Parathyroid adenoma (tissue), 2 donors: ENCODE data around the gene RTKN.

Experiments
- H2AFZ ChIP-seq: fragments of 300-600 bp; sonication (generic); one replicate; pipeline ENCODE4 v1.7.0; 2017; ENCODE audit warnings: antibody characterized with exemption, mild to moderate bottlenecking
- H3K27ac ChIP-seq: fragments of 300-600 bp; sonication (generic); one replicate; pipeline ENCODE4 v1.7.0; 2017
- H3K27me3 ChIP-seq: fragments of 300-600 bp; sonication (generic); one replicate; pipeline ENCODE4 v1.7.0; 2017; ENCODE audit warnings: low read length; ENCODE audit not compliant: control insufficient read depth, insufficient read depth
- H3K36me3 ChIP-seq: fragments of 300-600 bp; sonication (generic); one replicate; pipeline ENCODE4 v1.7.0; 2017; ENCODE audit warnings: low read length; ENCODE audit not compliant: control insufficient read depth, insufficient read depth
- H3K4me1 ChIP-seq: fragments of 300-600 bp; sonication (generic); one replicate; pipeline ENCODE4 v1.7.0; 2017; ENCODE audit warnings: control low read depth
- H3K4me2 ChIP-seq: fragments of 300-600 bp; sonication (generic); one replicate; pipeline ENCODE4 v1.7.0; 2017; ENCODE audit warnings: low read length
- H3K4me3 ChIP-seq: fragments of 300-600 bp; sonication (generic); one replicate; pipeline ENCODE4 v1.7.0; 2017; ENCODE audit warnings: low read depth, low read length
- H3K79me2 ChIP-seq: fragments of 300-600 bp; sonication (generic); one replicate; pipeline ENCODE4 v1.7.0; 2017; ENCODE audit warnings: control low read depth
- H3K9ac ChIP-seq: fragments of 300-600 bp; sonication (generic); one replicate; pipeline ENCODE4 v1.7.0; 2017; ENCODE audit warnings: mild to moderate bottlenecking
- H3K9me3 ChIP-seq: fragments of 300-600 bp; sonication (generic); one replicate; pipeline ENCODE4 v1.7.0; 2017; ENCODE audit warnings: low read length; ENCODE audit not compliant: control insufficient read depth
- TF ChIP-seq, protein P1 (sequence below): fragments of 300-600 bp; sonication (generic); IDR thresholded peaks from one replicate; pipeline ENCODE4 v1.7.0; 2017; ENCODE audit warnings: antibody characterized with exemption, mild to moderate bottlenecking
- donor health status: primary hyperparathyroidism.

The RTKN gene

GRCh38 chr2:74420006-74420405, 21.7 kb downstream of the RTKN start:
- Histone ChIP-seq H3K4me1 (no peaks in the 10 kb centered on the region), H2AFZ (no peak overlapping the region), H3K79me2 (no peaks in the 10 kb centered on the region), H3K36me3 (no peaks in the 10 kb centered on the region), H3K27ac (no peak overlapping the region), H3K4me2 (no peak overlapping the region), H3K9me3 (no peaks in the 10 kb centered on the region), H3K9ac (no peak overlapping the region), H3K4me3 (no peak overlapping the region), H3K27me3 (no peaks in the 10 kb centered on the region)
- TF ChIP-seq, protein P1, sequence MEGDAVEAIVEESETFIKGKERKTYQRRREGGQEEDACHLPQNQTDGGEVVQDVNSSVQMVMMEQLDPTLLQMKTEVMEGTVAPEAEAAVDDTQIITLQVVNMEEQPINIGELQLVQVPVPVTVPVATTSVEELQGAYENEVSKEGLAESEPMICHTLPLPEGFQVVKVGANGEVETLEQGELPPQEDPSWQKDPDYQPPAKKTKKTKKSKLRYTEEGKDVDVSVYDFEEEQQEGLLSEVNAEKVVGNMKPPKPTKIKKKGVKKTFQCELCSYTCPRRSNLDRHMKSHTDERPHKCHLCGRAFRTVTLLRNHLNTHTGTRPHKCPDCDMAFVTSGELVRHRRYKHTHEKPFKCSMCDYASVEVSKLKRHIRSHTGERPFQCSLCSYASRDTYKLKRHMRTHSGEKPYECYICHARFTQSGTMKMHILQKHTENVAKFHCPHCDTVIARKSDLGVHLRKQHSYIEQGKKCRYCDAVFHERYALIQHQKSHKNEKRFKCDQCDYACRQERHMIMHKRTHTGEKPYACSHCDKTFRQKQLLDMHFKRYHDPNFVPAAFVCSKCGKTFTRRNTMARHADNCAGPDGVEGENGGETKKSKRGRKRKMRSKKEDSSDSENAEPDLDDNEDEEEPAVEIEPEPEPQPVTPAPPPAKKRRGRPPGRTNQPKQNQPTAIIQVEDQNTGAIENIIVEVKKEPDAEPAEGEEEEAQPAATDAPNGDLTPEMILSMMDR: no peak

GRCh38 chr2:74419345-74419744, 22.4 kb downstream of the RTKN start:
- Histone ChIP-seq H3K9me3 (no peaks in the 10 kb centered on the region), H2AFZ (no peak overlapping the region), H3K27me3 (no peaks in the 10 kb centered on the region), H3K4me1 (no peaks in the 10 kb centered on the region), H3K36me3 (no peaks in the 10 kb centered on the region), H3K27ac (no peak overlapping the region), H3K4me3 (no peak overlapping the region), H3K79me2 (no peaks in the 10 kb centered on the region), H3K4me2 (no peak overlapping the region), H3K9ac (no peak overlapping the region)
- TF ChIP-seq, protein P1: no peak

DNA sequence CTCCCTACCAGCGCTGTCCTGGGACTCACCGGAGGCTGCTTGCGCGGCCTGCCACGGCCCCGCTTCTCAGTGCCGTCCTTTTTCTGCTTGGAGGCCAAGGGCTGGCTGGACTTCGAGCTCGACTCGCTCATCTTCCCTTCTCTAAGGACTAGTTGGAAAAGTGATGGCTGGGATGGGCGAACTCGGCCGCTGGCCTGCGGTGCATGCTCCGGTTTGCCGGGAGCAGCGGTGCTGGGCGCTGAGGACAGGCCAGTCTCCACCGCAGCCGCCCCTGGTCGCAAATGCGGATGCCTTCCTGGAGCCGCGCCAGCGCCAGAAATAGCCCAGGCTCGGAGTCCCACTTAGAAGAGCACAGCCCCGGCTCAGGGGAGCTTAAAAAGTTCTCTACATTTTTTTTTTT, 23.4 kb downstream of the RTKN start:
- no peaks in the 10 kb centered on the region for H3K79me2 ChIP-seq
- no peaks in the 10 kb centered on the region for H3K36me3 ChIP-seq
- no peak overlapping the region for H3K9ac ChIP-seq
- H2AFZ ChIP-seq: no peak overlapping the region
- no peak overlapping the region for H3K4me3 ChIP-seq
- H3K9me3 ChIP-seq: no peaks in the 10 kb centered on the region
- H3K4me1 ChIP-seq: no peaks in the 10 kb centered on the region
- no peak overlapping the region for H3K27ac ChIP-seq
- TF ChIP-seq, protein P1: no peak
- H3K4me2 ChIP-seq: no peak overlapping the region
- no peaks in the 10 kb centered on the region for H3K27me3 ChIP-seq

DNA sequence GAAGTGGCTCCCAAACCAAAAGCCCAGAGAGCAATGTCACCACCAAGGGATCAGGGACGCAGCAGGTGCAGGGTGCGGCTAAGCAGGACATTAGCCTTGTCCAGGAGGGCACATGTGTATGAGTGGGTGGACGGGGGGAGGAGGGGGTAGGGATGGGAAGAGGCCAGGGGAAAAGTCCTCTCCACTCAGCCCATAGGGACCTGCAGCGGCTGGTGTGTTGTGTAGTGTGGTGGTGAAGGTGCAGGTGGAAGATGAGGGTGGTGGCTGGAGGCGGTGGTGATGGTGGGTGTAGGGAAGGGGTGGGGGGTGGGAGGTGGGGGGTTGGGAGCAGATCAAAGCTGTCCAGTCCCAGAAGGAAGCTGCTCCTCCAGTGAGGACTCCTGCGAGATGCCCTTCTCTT, 24.0 kb downstream of the RTKN start:
- Histone ChIP-seq H3K4me3 (no peak overlapping the region), H3K4me1 (no peaks in the 10 kb centered on the region), H3K4me2 (no peak overlapping the region), H3K79me2 (no peaks in the 10 kb centered on the region), H2AFZ (no peak overlapping the region), H3K36me3 (no peaks in the 10 kb centered on the region), H3K9ac (no peak overlapping the region), H3K27me3 (no peaks in the 10 kb centered on the region), H3K27ac (no peak overlapping the region), H3K9me3 (no peaks in the 10 kb centered on the region)
- TF ChIP-seq, protein P1: no peak

- H3K27ac ChIP-seq: no peak overlapping the region
- no peak overlapping the region for H3K4me3 ChIP-seq
- TF ChIP-seq, protein P1: no peak
- no peaks in the 10 kb centered on the region for H3K27me3 ChIP-seq
- no peak overlapping the region for H3K4me2 ChIP-seq
- H3K36me3 ChIP-seq: no peaks in the 10 kb centered on the region
- no peak overlapping the region for H3K9ac ChIP-seq
- H3K9me3 ChIP-seq: no peaks in the 10 kb centered on the region
- no peaks in the 10 kb centered on the region for H3K79me2 ChIP-seq
- no peaks in the 10 kb centered on the region for H3K4me1 ChIP-seq
- no peak overlapping the region for H2AFZ ChIP-seq
Measured at GRCh38 chr2:74417197-74417596, 24.5 kb downstream of the RTKN start.
